ENCODE results near the gene SPINK2.

GRCh38 chr4:56861360-56861759 lies 39.9 kb upstream of the SPINK2 start:
- TF ChIP-seq TAF1 (IDR thresholded peaks at IDR 0.05; ENCODE audit: borderline replicate concordance, insufficient read depth, low read length) (no peak), SIN3A (IDR thresholded peaks at IDR 0.05; ENCODE audit: borderline replicate concordance, insufficient read depth, low read length) (no peak)

All from PFSK-1 (cell line).